Stimulated activated CD8-positive, alpha-beta memory T cell treated with anti-CD3 and anti-CD28 coated beads, Interleukin-2, amount 100 ng/mL, for 48 hours (primary cell): Measurements from ENCODE around the gene ACBD3.

ENCODE experiments used
- DNase-seq, 2 donors: peaks; one replicate each; pipeline ENCODE4 v3.0.0-alpha.2; 2020; ENCODE audit warnings: low read depth in 2 of 2

ACBD3 gene

GRCh38 chr1:226111883-226112261, 74.7 kb downstream of the ACBD3 start:
- no peak for DNase-seq

- no peak for DNase-seq
These were observed 75.3 kb downstream of the ACBD3 start for GRCh38 chr1:226111098-226111882.

GRCh38 chr1:226110249-226111097, 76.1 kb downstream of the ACBD3 start:
- DNase-seq = peak; percentile 59 to 74

GRCh38 chr1:226109829-226110248, 76.7 kb downstream of the ACBD3 start:
- peak; percentile 76 to 84 for DNase-seq

GRCh38 chr1:226108935-226109828, 77.4 kb downstream of the ACBD3 start:
- no peak for DNase-seq

- no peak for DNase-seq
These were observed 78.8 kb downstream of the ACBD3 start for GRCh38 chr1:226107471-226108460.

GRCh38 chr1:226104671-226105121, 81.8 kb downstream of the ACBD3 start:
- DNase-seq = no peak

- peak in 1 of 2 donors; percentile 33 for DNase-seq
These were observed 85.8 kb downstream of the ACBD3 start for GRCh38 chr1:226100436-226101391.

- DNase-seq = no peak
These were observed 87.4 kb downstream of the ACBD3 start for GRCh38 chr1:226098870-226099835.

GRCh38 chr1:226097866-226098625, 88.5 kb downstream of the ACBD3 start:
- no peak for DNase-seq

- DNase-seq = no peak
These were observed 91.3 kb downstream of the ACBD3 start for GRCh38 chr1:226095286-226095685.
